ENCODE measurements around the gene BMERB1.

Gene BMERB1

DNA sequence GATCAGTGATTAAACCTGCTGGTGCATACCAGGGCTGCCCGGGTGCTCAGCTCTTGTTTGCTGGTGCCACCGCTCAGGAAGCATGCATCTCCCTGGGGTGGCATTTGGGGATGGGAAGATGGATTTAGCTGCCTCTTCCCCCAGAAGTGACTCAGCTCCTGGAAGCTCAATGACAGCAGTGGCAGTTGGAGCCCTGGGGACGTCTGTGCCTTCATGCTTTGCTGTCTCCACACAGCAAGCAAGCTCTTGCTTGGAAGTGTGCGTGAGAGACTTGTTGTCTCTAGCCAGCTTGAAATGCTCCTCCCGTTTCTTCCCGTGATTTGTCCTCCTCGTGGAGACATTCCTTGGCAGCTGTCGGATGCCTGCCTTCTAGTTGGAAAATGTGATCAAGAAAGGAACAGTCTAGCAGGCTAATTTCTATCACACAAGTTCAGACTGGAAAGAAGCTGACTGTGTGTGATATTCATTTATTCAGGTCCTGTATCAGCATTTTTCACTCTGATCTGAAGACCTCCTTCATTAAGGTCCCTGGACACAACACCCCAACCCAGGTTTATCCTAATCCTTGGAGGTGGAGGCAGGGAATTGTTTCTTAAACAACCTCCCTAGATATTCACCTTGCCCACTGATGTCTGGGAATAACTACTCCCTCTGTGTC lies 73.0 kb downstream of the BMERB1 start:
- WGBS (ENCODE audit: insufficient coverage), result 22% methylated on average over 8 of the region's 8 CpGs
- Histone ChIP-seq H3K9me3 (ENCODE audit: control extremely low read depth in 1 of 5, control insufficient read depth in 4 of 5, insufficient read depth in 2 of 5, low read depth in 1 of 5, low read length in 4 of 5) (no peaks in the 10 kb centered on the region), H3K27ac (ENCODE audit: insufficient read depth in 1 of 2, low read depth in 1 of 2, low read length in 2 of 2, poor library complexity in 1 of 2, severe bottlenecking in 2 of 2) (no peak overlapping the region), H3K4me1 (ENCODE audit: control extremely low read depth in 1 of 4, control insufficient read depth in 4 of 4, insufficient read depth in 4 of 4, low read length in 3 of 4) (peaks cover 0 to 17% (median 15%) of the 10 kb centered on the region in 4 experiments), H3K4me3 (ENCODE audit: control insufficient read depth in 1 of 7, extremely low read depth in 1 of 7, insufficient read depth in 4 of 7, low read depth in 2 of 7, low read length in 6 of 7) (peak overlapping the region in 2 of 7 experiments; percentile 25 to 26), H3K27me3 (replicated peaks in 2 of 5; ENCODE audit: control insufficient read depth in 4 of 5, insufficient read depth in 5 of 5, low read length in 4 of 5) (peaks cover 0 to 3% (median 0%) of the 10 kb centered on the region in 5 experiments), H3K36me3 (ENCODE audit: control insufficient read depth in 4 of 4, insufficient read depth in 4 of 4, low read length in 3 of 4) (no peaks in the 10 kb centered on the region)
- POLR2A ChIA-PET, result no interaction called here
- CTCF ChIA-PET, result no interaction called here
- DNase-seq, result peak in 2 of 3 donors; percentile 42 to 59

- CTCF ChIA-PET, result interaction anchor here (1.0 kb wide), 1 partner anchor 11 kb away, joined by 5 read pairs; no protein-coding TSS in a partner anchor
These were observed 73.7 kb downstream of the BMERB1 start for GRCh38 chr16:15507959-15508627.

GRCh38 chr16:15509051-15509592 lies 74.7 kb downstream of the BMERB1 start:
- WGBS (ENCODE audit: insufficient coverage), result 88% methylated on average over 12 of the region's 14 CpGs
- peak in 2 of 3 donors; percentile 12 to 31 for DNase-seq
- Histone ChIP-seq H3K4me3 (ENCODE audit: control insufficient read depth in 1 of 7, extremely low read depth in 1 of 7, insufficient read depth in 4 of 7, low read depth in 2 of 7, low read length in 6 of 7) (no peak overlapping the region), H3K9me3 (ENCODE audit: control extremely low read depth in 1 of 5, control insufficient read depth in 4 of 5, insufficient read depth in 2 of 5, low read depth in 1 of 5, low read length in 4 of 5) (no peaks in the 10 kb centered on the region), H3K4me1 (ENCODE audit: control extremely low read depth in 1 of 4, control insufficient read depth in 4 of 4, insufficient read depth in 4 of 4, low read length in 3 of 4) (peaks cover 0 to 17% (median 15%) of the 10 kb centered on the region in 4 experiments), H3K27me3 (replicated peaks in 2 of 5; ENCODE audit: control insufficient read depth in 4 of 5, insufficient read depth in 5 of 5, low read length in 4 of 5) (peaks cover 0 to 3% (median 0%) of the 10 kb centered on the region in 5 experiments), H3K36me3 (ENCODE audit: control insufficient read depth in 4 of 4, insufficient read depth in 4 of 4, low read length in 3 of 4) (no peaks in the 10 kb centered on the region), H3K27ac (ENCODE audit: insufficient read depth in 1 of 2, low read depth in 1 of 2, low read length in 2 of 2, poor library complexity in 1 of 2, severe bottlenecking in 2 of 2) (no peak overlapping the region)
- POLR2A ChIA-PET, result no interaction called here
- CTCF ChIA-PET, result interaction anchor here (1.0 kb wide), 1 partner anchor 10 kb away, joined by 5 read pairs; no protein-coding TSS in a partner anchor

More at GRCh38 chr16:15507959-15508627, 73.7 kb downstream of the BMERB1 start:
- Histone ChIP-seq H3K27ac (ENCODE audit: insufficient read depth in 1 of 2, low read depth in 1 of 2, low read length in 2 of 2, poor library complexity in 1 of 2, severe bottlenecking in 2 of 2) (no peak overlapping the region), H3K36me3 (ENCODE audit: control insufficient read depth in 4 of 4, insufficient read depth in 4 of 4, low read length in 3 of 4) (no peaks in the 10 kb centered on the region), H3K27me3 (replicated peaks in 2 of 5; ENCODE audit: control insufficient read depth in 4 of 5, insufficient read depth in 5 of 5, low read length in 4 of 5) (peaks cover 0 to 3% (median 0%) of the 10 kb centered on the region in 5 experiments), H3K4me1 (ENCODE audit: control extremely low read depth in 1 of 4, control insufficient read depth in 4 of 4, insufficient read depth in 4 of 4, low read length in 3 of 4) (peaks cover 0 to 17% (median 15%) of the 10 kb centered on the region in 4 experiments), H3K9me3 (ENCODE audit: control extremely low read depth in 1 of 5, control insufficient read depth in 4 of 5, insufficient read depth in 2 of 5, low read depth in 1 of 5, low read length in 4 of 5) (no peaks in the 10 kb centered on the region), H3K4me3 (ENCODE audit: control insufficient read depth in 1 of 7, extremely low read depth in 1 of 7, insufficient read depth in 4 of 7, low read depth in 2 of 7, low read length in 6 of 7) (no peak overlapping the region)
- no peak for DNase-seq
- POLR2A ChIA-PET, result no interaction called here
- 100% methylated on average over 3 of the region's 8 CpGs for WGBS (ENCODE audit: insufficient coverage)

- WGBS (ENCODE audit: insufficient coverage), result 89% methylated on average over 13 of the region's 19 CpGs
- no peak overlapping the region for H3K27ac ChIP-seq (ENCODE audit: insufficient read depth in 1 of 2, low read depth in 1 of 2, low read length in 2 of 2, poor library complexity in 1 of 2, severe bottlenecking in 2 of 2)
- POLR2A ChIA-PET, result no interaction called here
These were observed 75.5 kb downstream of the BMERB1 start for GRCh38 chr16:15509593-15510535.

GRCh38 chr16:15510992-15511391 lies 76.6 kb downstream of the BMERB1 start:
- CTCF ChIA-PET, result no interaction called here
- H3K4me1 ChIP-seq (ENCODE audit: control extremely low read depth in 1 of 4, control insufficient read depth in 4 of 4, insufficient read depth in 4 of 4, low read length in 3 of 4), result peaks cover 0 to 17% (median 15%) of the 10 kb centered on the region in 4 experiments
- no peak overlapping the region for H3K4me3 ChIP-seq (ENCODE audit: control insufficient read depth in 1 of 7, extremely low read depth in 1 of 7, insufficient read depth in 4 of 7, low read depth in 2 of 7, low read length in 6 of 7)
- H3K9me3 ChIP-seq (ENCODE audit: control extremely low read depth in 1 of 5, control insufficient read depth in 4 of 5, insufficient read depth in 2 of 5, low read depth in 1 of 5, low read length in 4 of 5), result no peaks in the 10 kb centered on the region
- peaks cover 0 to 4% (median 0%) of the 10 kb centered on the region in 4 experiments for H3K36me3 ChIP-seq (ENCODE audit: control insufficient read depth in 4 of 4, insufficient read depth in 4 of 4, low read length in 3 of 4)
- 93% methylated on average over 2 of the region's 6 CpGs for WGBS (ENCODE audit: insufficient coverage)
- DNase-seq, result no peak
- POLR2A ChIA-PET, result no interaction called here
- H3K27me3 ChIP-seq (replicated peaks in 2 of 5; ENCODE audit: control insufficient read depth in 4 of 5, insufficient read depth in 5 of 5, low read length in 4 of 5), result peaks cover 0 to 3% (median 0%) of the 10 kb centered on the region in 5 experiments
- no peak overlapping the region for H3K27ac ChIP-seq (ENCODE audit: insufficient read depth in 1 of 2, low read depth in 1 of 2, low read length in 2 of 2, poor library complexity in 1 of 2, severe bottlenecking in 2 of 2)

More at GRCh38 chr16:15509593-15510535, 75.5 kb downstream of the BMERB1 start:
- Histone ChIP-seq H3K27me3 (replicated peaks in 2 of 5; ENCODE audit: control insufficient read depth in 4 of 5, insufficient read depth in 5 of 5, low read length in 4 of 5) (peaks cover 0 to 3% (median 0%) of the 10 kb centered on the region in 5 experiments), H3K4me3 (ENCODE audit: control insufficient read depth in 1 of 7, extremely low read depth in 1 of 7, insufficient read depth in 4 of 7, low read depth in 2 of 7, low read length in 6 of 7) (no peak overlapping the region), H3K9me3 (ENCODE audit: control extremely low read depth in 1 of 5, control insufficient read depth in 4 of 5, insufficient read depth in 2 of 5, low read depth in 1 of 5, low read length in 4 of 5) (no peaks in the 10 kb centered on the region), H3K4me1 (ENCODE audit: control extremely low read depth in 1 of 4, control insufficient read depth in 4 of 4, insufficient read depth in 4 of 4, low read length in 3 of 4) (peaks cover 0 to 17% (median 15%) of the 10 kb centered on the region in 4 experiments), H3K36me3 (ENCODE audit: control insufficient read depth in 4 of 4, insufficient read depth in 4 of 4, low read length in 3 of 4) (no peaks in the 10 kb centered on the region)
- CTCF ChIA-PET, result no interaction called here
- DNase-seq, result peak in 2 of 3 donors; percentile 46 to 59

GRCh38 chr16:15511759-15512487 lies 77.5 kb downstream of the BMERB1 start:
- DNase-seq, result no peak
- H3K9me3 ChIP-seq (ENCODE audit: control extremely low read depth in 1 of 5, control insufficient read depth in 4 of 5, insufficient read depth in 2 of 5, low read depth in 1 of 5, low read length in 4 of 5), result no peaks in the 10 kb centered on the region
- no peak overlapping the region for H3K27ac ChIP-seq (ENCODE audit: insufficient read depth in 1 of 2, low read depth in 1 of 2, low read length in 2 of 2, poor library complexity in 1 of 2, severe bottlenecking in 2 of 2)
- POLR2A ChIA-PET, result no interaction called here
- WGBS (ENCODE audit: insufficient coverage), result 97% methylated on average over 9 of the region's 11 CpGs
- no peak overlapping the region for H3K4me3 ChIP-seq (ENCODE audit: control insufficient read depth in 1 of 7, extremely low read depth in 1 of 7, insufficient read depth in 4 of 7, low read depth in 2 of 7, low read length in 6 of 7)
- peaks cover 0 to 7% (median 0%) of the 10 kb centered on the region in 4 experiments for H3K36me3 ChIP-seq (ENCODE audit: control insufficient read depth in 4 of 4, insufficient read depth in 4 of 4, low read length in 3 of 4)
- peaks cover 0 to 15% (median 11%) of the 10 kb centered on the region in 4 experiments for H3K4me1 ChIP-seq (ENCODE audit: control extremely low read depth in 1 of 4, control insufficient read depth in 4 of 4, insufficient read depth in 4 of 4, low read length in 3 of 4)
- CTCF ChIA-PET, result no interaction called here
- peaks cover 0 to 3% (median 0%) of the 10 kb centered on the region in 5 experiments for H3K27me3 ChIP-seq (replicated peaks in 2 of 5; ENCODE audit: control insufficient read depth in 4 of 5, insufficient read depth in 5 of 5, low read length in 4 of 5)
